Measurements from ENCODE around the gene SMIM45.

DNA sequence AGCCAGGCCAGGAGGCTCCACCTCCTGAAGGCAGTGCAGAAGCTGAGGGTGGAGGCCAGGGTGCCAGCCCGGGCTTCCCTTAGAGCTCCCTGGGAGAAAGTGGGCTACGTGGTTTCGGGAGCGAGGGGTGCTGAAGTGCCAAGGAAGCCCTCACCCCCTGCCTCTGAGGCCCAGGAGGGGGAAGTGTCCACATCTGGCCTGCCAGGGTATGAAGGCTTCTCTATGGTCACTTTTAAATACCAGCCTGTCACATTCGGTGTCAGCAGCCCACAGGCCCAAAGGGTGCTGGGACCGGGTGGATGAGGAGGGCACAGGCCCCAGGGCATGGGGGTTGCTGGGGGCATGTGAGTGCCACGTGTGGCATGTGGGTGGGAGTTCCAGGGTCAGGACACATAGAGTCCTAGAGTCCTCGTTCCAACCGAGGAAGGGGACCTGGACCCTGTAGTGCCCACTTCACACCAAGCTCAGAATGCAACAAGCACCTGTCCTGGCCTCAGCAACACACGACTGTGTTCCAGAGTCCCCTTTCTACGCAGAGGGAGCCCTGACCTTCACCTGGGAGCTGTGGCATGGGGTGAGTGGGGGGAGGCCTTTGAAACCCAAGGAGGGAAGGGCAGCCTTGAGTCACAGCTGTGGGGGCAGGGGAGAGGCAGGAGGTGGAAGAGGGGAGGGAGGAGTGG is 38.8 kb upstream of the SMIM45 start:
- TF ChIP-seq CTCF (IDR thresholded peaks at IDR 0.05) (no peak), POLR2A (IDR thresholded peaks at IDR 0.05) (no peak), EP300 (IDR thresholded peaks at IDR 0.05) (no peak), POLR2AphosphoS5 (IDR thresholded peaks at IDR 0.05) (no peak)

Measured in suprapubic skin (tissue), 4 donors.